Fibroblast of pulmonary artery (primary cell): Measurements from ENCODE around the gene RSPH3.
"Not testable (repeated sequence)": the region's sequence is repeated elsewhere in the genome, so short reads cannot be mapped to it uniquely, and the experiment has no call there.

Experiments used
- DNase-seq: peaks from one replicate; pipeline ENCODE4 v3.0.0-alpha.2; 2010; ENCODE audit warnings: low read depth
- H3K4me3 ChIP-seq: replicated peaks from 2 replicates; pipeline ENCODE4 v1.5.1; 2011; ENCODE audit warnings: low read depth, mild to moderate bottlenecking, control low read depth, low read length, moderate library complexity
- TF ChIP-seq, protein P1 (sequence below): IDR thresholded peaks from 2 replicates; pipeline ENCODE4 v1.5.1; 2011; ENCODE audit warnings: mild to moderate bottlenecking, control low read depth, low read length, inconsistent platforms; ENCODE audit errors: missing control alignments

RSPH3 gene

DNA sequence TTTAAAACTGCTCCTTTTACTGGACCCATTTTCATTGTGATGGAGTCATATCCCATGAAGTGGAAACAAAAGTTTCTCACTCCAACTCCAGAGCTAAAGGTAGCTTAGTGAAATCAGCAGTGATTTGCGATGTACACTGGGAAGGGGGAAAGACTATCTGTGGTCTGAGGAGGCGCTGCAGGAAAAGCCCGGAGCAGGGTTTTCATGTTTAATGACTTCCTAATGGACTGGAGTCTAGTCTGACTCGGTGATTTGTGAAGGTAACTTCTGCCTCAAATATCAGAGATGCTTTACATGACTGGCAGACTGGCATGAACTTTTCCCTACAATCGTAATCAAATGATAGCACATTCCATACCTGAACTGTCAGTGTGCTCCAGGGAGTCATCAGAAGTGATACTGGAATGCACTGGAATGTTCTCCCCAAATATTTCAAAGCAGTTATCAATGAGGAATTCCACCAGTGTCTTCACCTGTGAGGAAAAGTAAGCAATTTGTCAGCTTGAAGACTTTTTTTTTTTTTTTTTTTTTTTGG is 37.8 kb upstream of the RSPH3 start:
- TF ChIP-seq, protein P1, sequence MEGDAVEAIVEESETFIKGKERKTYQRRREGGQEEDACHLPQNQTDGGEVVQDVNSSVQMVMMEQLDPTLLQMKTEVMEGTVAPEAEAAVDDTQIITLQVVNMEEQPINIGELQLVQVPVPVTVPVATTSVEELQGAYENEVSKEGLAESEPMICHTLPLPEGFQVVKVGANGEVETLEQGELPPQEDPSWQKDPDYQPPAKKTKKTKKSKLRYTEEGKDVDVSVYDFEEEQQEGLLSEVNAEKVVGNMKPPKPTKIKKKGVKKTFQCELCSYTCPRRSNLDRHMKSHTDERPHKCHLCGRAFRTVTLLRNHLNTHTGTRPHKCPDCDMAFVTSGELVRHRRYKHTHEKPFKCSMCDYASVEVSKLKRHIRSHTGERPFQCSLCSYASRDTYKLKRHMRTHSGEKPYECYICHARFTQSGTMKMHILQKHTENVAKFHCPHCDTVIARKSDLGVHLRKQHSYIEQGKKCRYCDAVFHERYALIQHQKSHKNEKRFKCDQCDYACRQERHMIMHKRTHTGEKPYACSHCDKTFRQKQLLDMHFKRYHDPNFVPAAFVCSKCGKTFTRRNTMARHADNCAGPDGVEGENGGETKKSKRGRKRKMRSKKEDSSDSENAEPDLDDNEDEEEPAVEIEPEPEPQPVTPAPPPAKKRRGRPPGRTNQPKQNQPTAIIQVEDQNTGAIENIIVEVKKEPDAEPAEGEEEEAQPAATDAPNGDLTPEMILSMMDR = no peak
- H3K4me3 ChIP-seq = no peak overlapping the region
- DNase-seq = no peak

DNA sequence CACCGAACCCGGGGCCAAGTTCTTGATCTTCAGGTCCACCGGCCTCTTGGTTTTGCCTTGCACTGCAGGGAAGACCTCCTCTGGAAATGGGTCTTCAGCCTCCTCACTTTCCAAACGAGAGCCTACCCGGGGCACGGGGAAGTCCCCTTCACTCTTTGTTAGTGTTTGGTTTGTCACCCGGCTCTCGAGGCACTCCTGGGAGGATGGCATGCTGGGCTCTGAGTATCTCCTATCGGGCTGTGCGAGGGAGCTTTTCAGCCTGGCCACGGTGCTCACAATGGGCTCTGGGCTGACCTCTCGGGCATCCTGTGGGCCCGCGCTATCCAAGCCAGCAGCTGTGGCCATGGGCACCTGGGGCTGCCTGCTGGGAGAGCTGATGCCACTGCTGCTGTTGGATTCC is 36.7 kb upstream of the RSPH3 start:
- no peak overlapping the region for H3K4me3 ChIP-seq
- TF ChIP-seq, protein P1 = no peak
- no peak for DNase-seq

DNA sequence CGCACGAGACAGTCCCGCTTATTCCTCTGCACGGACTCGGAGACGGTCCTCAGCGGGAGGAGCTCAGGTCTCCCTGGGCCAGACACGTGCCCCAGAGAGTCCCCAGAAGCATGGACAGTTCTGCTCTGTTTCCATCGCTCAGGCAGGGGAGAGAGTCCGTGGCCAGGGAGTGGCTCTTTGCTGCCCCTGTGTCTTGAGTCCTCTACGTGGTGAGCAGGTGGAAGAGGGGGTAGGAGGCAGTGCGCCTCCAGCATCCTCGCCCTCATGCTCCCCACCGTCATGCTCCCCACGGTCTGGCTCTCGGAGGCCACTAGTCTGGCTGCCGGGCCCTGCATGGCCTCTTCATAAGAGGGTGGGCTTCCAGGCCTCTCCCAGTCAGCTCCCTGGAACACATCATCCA is 35.9 kb upstream of the RSPH3 start:
- no peak for DNase-seq
- TF ChIP-seq, protein P1 = no peak
- H3K4me3 ChIP-seq = no peak overlapping the region

DNA sequence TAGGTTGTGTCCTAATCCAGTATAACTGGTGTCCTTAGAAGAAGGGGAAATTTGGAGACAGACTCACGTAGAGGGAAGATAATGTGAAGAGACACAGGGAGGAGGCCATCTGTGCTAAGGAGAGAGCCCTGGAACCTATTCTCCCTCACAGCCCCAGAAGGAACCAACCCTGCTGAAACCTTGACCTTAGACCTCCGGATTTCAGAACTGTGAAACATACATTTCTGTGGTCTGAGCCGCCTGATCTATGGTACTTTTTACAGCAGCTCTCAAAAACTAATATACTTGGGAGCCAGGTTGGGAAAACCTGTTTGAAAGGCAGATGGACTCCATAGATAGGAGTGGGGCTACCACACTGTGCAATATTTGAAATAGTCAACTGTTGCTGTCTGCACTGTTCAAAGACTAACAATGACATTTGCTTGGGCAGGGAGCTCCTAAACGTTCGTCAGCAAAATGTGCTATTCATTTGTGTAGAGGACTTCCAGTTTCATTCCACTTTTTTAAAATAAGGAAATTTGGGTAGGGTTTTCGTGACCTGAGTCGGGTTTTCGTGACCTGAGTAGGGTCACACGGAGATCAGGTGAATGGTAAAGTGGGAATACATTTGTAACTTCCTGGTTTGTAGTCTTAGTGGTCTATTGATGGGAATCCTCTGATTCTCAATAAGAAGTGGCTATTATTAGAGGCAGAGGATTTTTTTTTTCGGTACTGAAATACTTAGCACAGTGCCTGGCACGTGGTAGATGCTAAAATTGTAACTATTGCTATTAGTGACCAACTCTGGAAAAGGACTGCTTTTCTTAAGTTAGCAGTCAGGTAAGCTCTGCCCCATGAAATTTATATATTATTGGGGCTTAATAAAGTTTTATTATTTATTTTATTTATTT is 33.4 kb upstream of the RSPH3 start:
- TF ChIP-seq, protein P1 = no peak
- no peak for DNase-seq

DNA sequence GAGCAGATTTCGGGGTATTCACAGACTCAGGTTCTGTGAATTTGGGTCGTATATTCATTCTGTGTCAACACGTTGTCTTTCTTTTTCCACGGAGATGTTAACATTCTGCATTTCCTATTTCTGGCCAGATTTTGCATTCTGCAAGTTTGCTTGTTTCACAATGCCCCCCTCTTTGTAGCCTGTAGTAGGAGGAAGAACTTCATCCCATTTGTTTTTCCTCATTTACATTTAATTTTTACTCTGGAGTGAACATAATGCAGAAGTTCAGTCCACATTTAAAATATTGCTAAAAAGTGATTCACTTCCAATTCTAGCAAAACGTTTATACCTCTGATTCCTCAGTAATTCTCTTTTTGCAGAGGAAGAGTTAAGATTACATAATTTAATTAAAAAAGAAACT is 31.8 kb upstream of the RSPH3 start:
- no peak for DNase-seq
- TF ChIP-seq, protein P1 = no peak
- no peak overlapping the region for H3K4me3 ChIP-seq

More for the DNA sequence above, 33.4 kb upstream of the RSPH3 start:
- H3K4me3 ChIP-seq = no peak overlapping the region

DNA sequence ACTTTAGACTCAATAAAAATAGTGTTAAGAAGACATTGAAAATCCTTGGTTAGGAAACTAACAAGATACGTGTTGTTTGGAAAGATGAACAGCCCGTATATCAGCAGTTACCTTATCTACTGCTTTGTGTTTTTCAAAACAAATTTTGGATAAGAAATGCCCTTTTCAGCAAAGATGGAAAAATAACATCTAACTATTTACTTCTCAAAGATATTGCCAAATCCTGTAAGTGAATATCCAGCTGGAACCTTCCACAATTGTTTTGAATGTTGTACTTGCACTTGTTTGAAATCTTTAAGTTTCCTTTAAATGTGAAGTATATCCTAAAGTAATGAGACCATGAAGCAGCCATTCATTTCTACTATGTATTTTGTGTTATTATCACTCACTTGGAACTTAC is 30.2 kb upstream of the RSPH3 start:
- DNase-seq = no peak
- TF ChIP-seq, protein P1 = no peak
- H3K4me3 ChIP-seq = no peak overlapping the region

DNA sequence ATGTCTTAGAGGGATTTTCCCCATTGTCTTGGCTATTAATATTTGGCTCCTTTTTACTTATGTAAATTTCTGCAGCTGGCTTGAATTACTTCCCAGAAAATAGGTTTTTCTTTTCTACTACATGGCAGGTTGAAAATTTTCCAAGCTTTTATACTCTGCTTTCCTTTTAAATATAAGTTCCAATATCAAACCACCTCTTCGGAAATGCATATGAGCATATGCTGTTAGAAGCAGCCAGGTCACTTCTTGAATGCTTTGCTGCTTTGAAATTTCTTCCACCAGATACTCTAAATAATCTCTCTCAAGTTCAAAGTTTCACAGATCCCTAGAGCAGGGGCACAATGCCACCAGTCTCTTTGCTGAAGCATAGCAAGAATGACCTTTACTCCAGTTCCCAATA is 25.2 kb upstream of the RSPH3 start:
- DNase-seq, H3K4me3 ChIP-seq: not testable (repeated sequence)
